K562 (cell line): Measurements from ENCODE around the gene ADRA2B.

Experiments used
- CBFA2T2 ChIP-seq: fragments of 450-650 bp; conservative IDR thresholded peaks from 2 replicates; pipeline ENCODE4 v1.6.1; 2017; ENCODE audit warnings: mild to moderate bottlenecking
- HMBOX1 ChIP-seq: sonication (generic); IDR thresholded peaks from 2 replicates; pipeline ENCODE4 v1.6.1; 2016
- NFE2 ChIP-seq: IDR thresholded peaks from 2 replicates; pipeline ENCODE4 v1.6.1; 2014; ENCODE audit warnings: antibody characterized with exemption, low read depth
- NR2F6 ChIP-seq: fragments of 450-650 bp; formaldehyde crosslinking; IDR thresholded peaks from 2 replicates; pipeline ENCODE4 v1.4.0; 2020; ENCODE audit warnings: mild to moderate bottlenecking
- PML ChIP-seq: IDR thresholded peaks from 2 replicates; pipeline ENCODE4 v1.6.1; 2012; ENCODE audit warnings: low read length, inconsistent platforms
- SRSF7 ChIP-seq: fragments of 200-400 bp; formaldehyde crosslinking; optimal IDR thresholded peaks from 2 replicates; pipeline ENCODE3; 2017; ENCODE audit warnings: mild to moderate bottlenecking, low read depth, low read length
- ZFP1 ChIP-seq: fragments of 450-650 bp; formaldehyde crosslinking; IDR thresholded peaks from 2 replicates; pipeline ENCODE4 v1.4.0; 2020; ENCODE audit warnings: mild to moderate bottlenecking, mixed read lengths

- TF ChIP-seq NFE2, result no peak
- TF ChIP-seq HMBOX1, result no peak
- no peak for TF ChIP-seq SRSF7
- no peak for TF ChIP-seq CBFA2T2
- no peak for TF ChIP-seq ZFP1 (CRISPR knock-in tag)
- no peak for TF ChIP-seq PML
- no peak for TF ChIP-seq NR2F6
Measured at GRCh38 chr2:96142217-96143113, 26.1 kb upstream of the ADRA2B start.
